NCI-H2029 (cell line): ENCODE data around the gene NPRL2.

Experiments used
- DNase-seq: peaks from one replicate; lab custom pipeline; 2025; lab: John Stamatoyannopoulos, UW

Gene NPRL2

GRCh38 chr3:50304601-50305000, 46.0 kb downstream of the NPRL2 start:
- DNase-seq = no peak

GRCh38 chr3:50303013-50303815, 47.4 kb downstream of the NPRL2 start, which contains the start of gene HYAL1:
TSS of gene HYAL1 (minus strand) at chr3:50303574. CDS start at chr3:50302956, 618 bp downstream.
- no peak for DNase-seq

- no peak for DNase-seq
These were observed 48.2 kb downstream of the NPRL2 start for GRCh38 chr3:50302095-50303012.

- no peak for DNase-seq
These were observed 49.8 kb downstream of the NPRL2 start for GRCh38 chr3:50300681-50301254.

DNA sequence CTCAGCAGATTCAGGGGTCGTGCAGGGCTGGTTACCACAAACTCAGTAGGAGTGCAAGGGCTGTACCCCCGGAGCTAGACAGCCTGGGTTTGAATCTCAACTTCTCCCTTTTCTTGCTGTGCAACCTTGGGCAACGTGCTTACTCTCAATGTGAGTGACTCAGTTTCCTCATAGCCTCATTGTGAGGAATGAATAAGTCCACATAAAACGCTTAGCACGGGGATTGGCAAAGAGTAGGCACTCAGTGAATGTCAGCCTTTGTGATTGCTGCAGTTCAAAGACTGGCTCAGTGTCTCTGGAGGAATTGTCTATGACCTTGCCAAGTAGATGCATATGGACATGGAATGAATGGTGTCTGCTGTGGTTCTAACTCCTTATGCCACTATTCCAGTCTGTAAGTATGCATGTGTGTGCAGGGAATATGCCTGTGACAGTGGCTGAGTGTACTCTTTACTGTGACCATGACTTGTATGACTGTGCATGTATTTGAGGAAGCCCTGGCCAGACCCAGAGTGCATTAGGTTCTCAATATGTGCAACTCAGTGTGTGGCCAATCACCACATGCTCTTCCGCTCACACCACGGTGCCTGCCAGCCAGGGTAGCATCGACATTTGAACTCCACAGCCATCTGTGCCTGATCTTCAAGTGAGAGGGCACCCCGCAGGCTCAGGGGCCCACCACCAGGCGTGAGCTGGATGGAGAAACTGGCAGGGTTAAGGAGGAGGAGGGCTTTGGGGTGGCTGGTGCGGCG, 50.5 kb downstream of the NPRL2 start:
- DNase-seq = no peak

DNA sequence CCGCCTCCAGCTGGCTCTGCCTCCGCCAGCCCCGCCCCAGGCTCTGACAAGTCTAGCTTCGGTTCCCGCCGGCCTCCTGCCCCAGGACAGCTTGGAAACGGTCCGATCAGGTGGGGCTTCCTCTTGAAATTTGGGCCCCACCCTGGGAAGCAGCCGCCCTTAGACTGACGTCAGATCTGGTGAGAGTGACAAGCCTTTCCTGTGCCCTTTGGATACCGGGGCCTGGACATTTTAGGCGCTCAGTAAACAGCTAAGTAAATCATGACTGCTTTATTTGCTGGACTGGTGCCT, 51.0 kb downstream of the NPRL2 start:
- no peak for DNase-seq

DNA sequence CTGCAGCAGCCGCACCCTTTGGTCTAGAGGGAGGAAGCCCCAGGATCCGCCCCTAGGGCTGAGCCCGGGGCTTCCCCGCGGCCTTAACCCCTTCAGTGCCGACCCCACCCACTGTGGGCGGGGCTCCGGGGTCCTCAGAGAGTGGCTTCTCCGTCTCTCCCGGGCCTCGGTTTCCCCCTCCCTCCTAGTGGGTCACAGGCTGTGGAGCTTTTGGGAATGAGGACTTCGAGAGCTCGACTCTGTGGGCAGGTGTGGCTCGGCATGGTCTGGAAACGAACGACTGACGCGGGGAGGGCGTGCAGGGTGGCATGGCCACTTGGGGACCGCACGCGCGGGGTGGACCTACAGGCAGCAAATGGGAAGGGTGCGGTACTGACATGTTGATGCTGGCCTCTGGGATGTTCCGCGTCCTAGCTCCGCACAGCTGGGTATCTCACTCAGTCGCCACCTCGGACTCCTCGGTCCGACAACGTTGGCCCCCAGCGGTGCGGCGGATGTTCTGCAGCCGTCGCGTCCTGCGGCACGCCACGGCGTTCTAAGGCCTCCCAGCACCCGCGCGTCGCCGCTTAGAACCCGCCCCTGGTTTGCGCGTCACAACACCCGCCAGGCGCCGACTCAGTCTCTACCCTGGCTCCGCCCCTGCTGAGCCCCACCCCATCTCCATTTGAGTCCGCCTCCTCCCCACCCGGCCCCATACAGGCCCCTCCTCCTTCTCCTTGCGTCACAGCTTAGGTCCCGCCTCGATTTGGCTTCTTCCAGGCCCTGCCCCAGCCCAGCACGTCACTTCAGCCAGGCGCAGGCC, 51.5 kb downstream of the NPRL2 start, which contains the start of the genes HYAL3 and NAA80:
Gene HYAL3, minus strand, starts transcription at position 570 of the 802 bp plus-strand sequence. CDS start 3,803 bp downstream, outside the sequence.
Gene NAA80, minus strand, starts transcription at position 570 of the 802 bp plus-strand sequence. CDS start 1,942 bp downstream, outside the sequence.
- DNase-seq = peak; percentile 92

DNA sequence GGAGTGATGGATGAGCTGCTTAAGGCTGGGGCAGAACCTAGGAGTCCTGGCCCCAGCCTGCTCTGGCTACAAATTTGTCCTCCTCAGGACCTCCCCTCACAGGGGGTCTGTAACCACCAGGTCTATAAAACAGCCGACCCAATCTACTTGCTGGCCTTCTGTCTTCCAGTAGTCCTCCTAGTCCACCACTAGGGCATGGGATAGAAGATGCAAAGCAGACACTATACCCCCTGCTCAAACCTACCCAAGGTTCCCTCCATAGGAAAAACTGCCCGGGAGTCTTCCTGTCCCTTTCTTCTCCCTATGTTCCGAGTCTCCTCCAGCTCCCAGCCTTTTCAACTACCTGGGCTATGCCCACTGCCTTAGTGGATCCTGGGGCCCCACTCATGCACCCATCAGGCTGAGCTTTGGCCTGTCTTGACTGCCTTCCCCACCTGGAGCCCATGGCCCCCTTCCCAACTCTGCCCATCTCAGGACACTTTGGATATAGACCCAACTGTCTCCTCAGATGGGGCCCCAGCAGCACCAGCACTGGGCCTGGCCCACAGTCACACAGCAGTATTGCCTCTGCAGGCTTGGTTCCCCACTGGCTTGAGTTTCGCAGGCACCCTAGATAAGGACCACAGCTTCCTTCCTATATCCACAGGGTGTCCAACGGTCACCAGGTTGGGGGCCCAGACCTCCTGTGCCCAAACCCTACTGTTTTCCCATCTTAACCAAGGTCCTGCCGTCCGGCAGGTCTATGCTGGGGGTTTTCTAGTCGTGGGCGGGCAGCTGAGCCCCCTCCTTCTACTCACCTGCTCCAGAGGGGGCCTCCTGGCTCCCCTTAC, 52.5 kb downstream of the NPRL2 start:
- no peak for DNase-seq

DNA sequence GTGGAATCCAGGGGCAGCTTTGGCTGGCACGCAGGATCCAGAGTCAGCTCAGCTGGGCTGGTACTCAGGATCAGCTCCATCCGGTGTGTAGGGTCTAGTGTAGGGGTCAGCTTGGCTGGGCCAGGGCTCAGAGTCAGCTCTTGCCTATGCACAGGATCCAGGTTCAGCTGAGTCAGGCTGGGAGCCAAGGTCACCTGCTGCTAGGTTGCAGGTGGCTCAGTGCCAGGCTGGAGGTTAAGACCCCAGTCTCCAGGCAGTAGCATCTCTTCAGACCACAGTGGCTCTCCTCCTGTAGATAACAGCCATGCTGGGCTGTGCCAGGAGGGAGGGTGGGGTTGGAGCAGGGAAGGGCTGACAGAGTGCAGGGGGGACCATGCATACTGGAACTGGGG, 53.2 kb downstream of the NPRL2 start:
- no peak for DNase-seq
